Measurements from ENCODE around the gene PPTC7.

PPTC7 gene

DNA sequence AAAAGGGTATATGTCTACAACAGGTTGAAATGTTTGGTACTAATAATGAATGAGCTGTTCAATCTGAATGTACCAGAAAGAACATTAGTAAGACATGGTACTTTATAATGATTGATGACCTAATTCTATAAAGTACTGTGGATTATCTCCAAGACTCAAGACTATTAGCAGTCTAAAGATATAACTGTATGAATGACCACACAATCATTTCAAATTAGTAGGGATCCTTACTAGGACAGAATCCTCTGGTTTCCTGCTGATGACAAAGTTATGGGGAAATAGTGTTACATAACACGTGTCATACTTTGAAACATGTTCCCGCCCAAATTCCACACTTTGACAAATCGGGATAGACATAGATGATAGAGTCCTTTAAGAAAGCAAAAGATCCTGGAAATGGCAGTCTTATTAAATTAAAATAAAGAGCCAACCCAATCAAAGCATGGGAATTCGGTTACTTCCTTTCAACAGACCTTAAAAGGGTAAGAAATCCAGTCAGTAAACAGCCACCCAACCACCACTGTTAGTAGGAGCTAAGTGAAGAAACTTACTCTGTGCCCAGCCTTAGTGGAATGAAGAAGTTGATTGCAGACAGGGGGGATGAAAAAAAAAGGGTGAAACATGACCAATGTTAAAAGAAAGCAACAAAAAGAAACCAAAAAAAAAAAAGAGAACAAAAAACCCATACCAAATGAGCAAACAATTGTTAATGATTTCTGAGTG lies 84.0 kb downstream of the PPTC7 start:
- no peak for DNase-seq
- no peaks in the 10 kb centered on the region for H3K27me3 Mint-ChIP-seq

More for the DNA sequence above, 84.0 kb downstream of the PPTC7 start:
- no peak for ATAC-seq (replicated peaks)
- Mint-ChIP-seq H3K27ac (peak overlapping the region; percentile 32 to 46), H3K36me3 (ENCODE audit: insufficient read depth) (peaks cover 51% of the 10 kb centered on the region), H3K9me3 (no peaks in the 10 kb centered on the region), H3K4me3 (peak overlapping the region; percentile 23 to 100), H3K4me1 (ENCODE audit: low read depth in 2 of 2) (peaks cover 24 to 29% of the 10 kb centered on the region in 2 donors)
